Measurements from ENCODE around the gene SDC4. TPM values are rescaled to one million over a fixed set of nuclear protein-coding genes. Genes with fewer than 3 reads are reported as not detected.

The SDC4 gene
- total RNA-seq, 2 donors from 2014 or later = 93.5 to 108 TPM

GRCh38 chr20:45318386-45318939, 29.8 kb downstream of the SDC4 start:
- no peak overlapping the region for H3K27ac ChIP-seq
- H3K4me3 ChIP-seq = no peak overlapping the region
- no peaks in the 10 kb centered on the region for H3K4me1 ChIP-seq (ENCODE audit: control insufficient read depth in 1 of 2, low read depth in 2 of 2)
- no peak for ATAC-seq (ENCODE audit: insufficient number of reproducible peaks, low FRiP score, low read depth)
- H3K9me3 ChIP-seq = no peaks in the 10 kb centered on the region
- H3K36me3 ChIP-seq = no peaks in the 10 kb centered on the region
- no peaks in the 10 kb centered on the region for H3K27me3 ChIP-seq (replicated peaks; ENCODE audit: insufficient read depth)
- DNase-seq (ENCODE audit: low spot score) = no peak
- TF ChIP-seq CTCF (IDR thresholded peaks at IDR 0.05) = no peak

- no peak for TF ChIP-seq CTCF (IDR thresholded peaks at IDR 0.05)
- no peak for ATAC-seq (ENCODE audit: insufficient number of reproducible peaks, low FRiP score, low read depth)
- no peaks in the 10 kb centered on the region for H3K9me3 ChIP-seq
- no peak overlapping the region for H3K27ac ChIP-seq
- no peaks in the 10 kb centered on the region for H3K27me3 ChIP-seq (replicated peaks; ENCODE audit: insufficient read depth)
- DNase-seq (ENCODE audit: low spot score) = no peak
- H3K36me3 ChIP-seq = no peaks in the 10 kb centered on the region
- H3K4me1 ChIP-seq (ENCODE audit: control insufficient read depth in 1 of 2, low read depth in 2 of 2) = no peaks in the 10 kb centered on the region
- H3K4me3 ChIP-seq = no peak overlapping the region
These were observed 30.4 kb downstream of the SDC4 start for GRCh38 chr20:45317826-45318225.

GRCh38 chr20:45316150-45317080, 31.8 kb downstream of the SDC4 start:
- TF ChIP-seq CTCF (IDR thresholded peaks at IDR 0.05) = no peak
- Histone ChIP-seq H3K27me3 (replicated peaks; ENCODE audit: insufficient read depth) (no peaks in the 10 kb centered on the region), H3K9me3 (no peaks in the 10 kb centered on the region), H3K4me3 (no peak overlapping the region), H3K27ac (no peak overlapping the region), H3K36me3 (no peaks in the 10 kb centered on the region), H3K4me1 (ENCODE audit: control insufficient read depth in 1 of 2, low read depth in 2 of 2) (no peaks in the 10 kb centered on the region)
- ATAC-seq (ENCODE audit: insufficient number of reproducible peaks, low FRiP score, low read depth) (no peak), DNase-seq (ENCODE audit: low spot score) (no peak)

GRCh38 chr20:45315672-45316071, 32.6 kb downstream of the SDC4 start:
- no peak for ATAC-seq (ENCODE audit: insufficient number of reproducible peaks, low FRiP score, low read depth)
- Histone ChIP-seq H3K36me3 (no peaks in the 10 kb centered on the region), H3K4me1 (ENCODE audit: control insufficient read depth in 1 of 2, low read depth in 2 of 2) (no peaks in the 10 kb centered on the region), H3K27ac (no peak overlapping the region), H3K9me3 (no peaks in the 10 kb centered on the region), H3K27me3 (replicated peaks; ENCODE audit: insufficient read depth) (no peaks in the 10 kb centered on the region), H3K4me3 (no peak overlapping the region)
- TF ChIP-seq CTCF (IDR thresholded peaks at IDR 0.05) = no peak
- DNase-seq (ENCODE audit: low spot score) = no peak

GRCh38 chr20:45313943-45314342, 34.3 kb downstream of the SDC4 start:
- Histone ChIP-seq H3K4me3 (no peak overlapping the region), H3K4me1 (ENCODE audit: control insufficient read depth in 1 of 2, low read depth in 2 of 2) (no peaks in the 10 kb centered on the region), H3K9me3 (no peaks in the 10 kb centered on the region), H3K36me3 (no peaks in the 10 kb centered on the region), H3K27ac (no peak overlapping the region), H3K27me3 (replicated peaks; ENCODE audit: insufficient read depth) (no peaks in the 10 kb centered on the region)
- DNase-seq (ENCODE audit: low spot score) = no peak
- no peak for TF ChIP-seq CTCF (IDR thresholded peaks at IDR 0.05)
- ATAC-seq (ENCODE audit: insufficient number of reproducible peaks, low FRiP score, low read depth) = no peak

All from thoracic aorta (tissue), 2 donors.